ENCODE results near the gene DOCK9. TPM values are rescaled to one million over a fixed set of nuclear protein-coding genes. Genes with fewer than 3 reads are reported as not detected.
"Not testable (repeated sequence)": the region's sequence is repeated elsewhere in the genome, so short reads cannot be mapped to it uniquely, and the experiment has no call there.

Gene DOCK9
- total RNA-seq, 2 donors from 2014 or later = 107 to 117 TPM

GRCh38 chr13:98816406-98816805 lies 161.5 kb downstream of the DOCK9 start:
- Histone ChIP-seq H3K36me3 (no peaks in the 10 kb centered on the region), H3K27ac (no peak overlapping the region), H3K27me3 (replicated peaks; ENCODE audit: insufficient read depth) (no peaks in the 10 kb centered on the region), H3K4me3 (no peak overlapping the region), H3K4me1 (replicated peaks) (no peaks in the 10 kb centered on the region), H3K9me3 (no peaks in the 10 kb centered on the region)
- no peak for TF ChIP-seq CTCF (IDR thresholded peaks at IDR 0.05)
- no peak for DNase-seq (ENCODE audit: low spot score)
- intact Hi-C loops (cut with DNase I) = no loop called here
- WGBS = 96% methylated on average over 12 of the region's 12 CpGs

GRCh38 chr13:98813993-98814392 lies 163.9 kb downstream of the DOCK9 start:
- TF ChIP-seq POLR2AphosphoS5 (IDR thresholded peaks at IDR 0.05) = no peak
- Histone ChIP-seq H3K27me3 (replicated peaks; ENCODE audit: insufficient read depth) (no peaks in the 10 kb centered on the region), H3K36me3 (no peaks in the 10 kb centered on the region), H3K9me3 (no peaks in the 10 kb centered on the region), H3K4me3 (no peak overlapping the region), H3K27ac (no peak overlapping the region), H3K4me1 (replicated peaks) (no peaks in the 10 kb centered on the region)
- intact Hi-C loops (cut with DNase I) = no loop called here
- DNase-seq (ENCODE audit: low spot score) = no peak
- 47% methylated on average over 3 of the region's 3 CpGs for WGBS

- H3K9me3 ChIP-seq; H3K4me1 ChIP-seq (replicated peaks); DNase-seq (ENCODE audit: low spot score); H3K27me3 ChIP-seq (replicated peaks; ENCODE audit: insufficient read depth); H3K36me3 ChIP-seq; H3K27ac ChIP-seq; intact Hi-C loops (cut with DNase I); H3K4me3 ChIP-seq: not testable (repeated sequence)
- 33% methylated on average over 1 of the region's 5 CpGs for WGBS
These were observed 165.6 kb downstream of the DOCK9 start for GRCh38 chr13:98812186-98812790.

- no peaks in the 10 kb centered on the region for H3K36me3 ChIP-seq
- H3K9me3 ChIP-seq = no peaks in the 10 kb centered on the region
- H3K27ac ChIP-seq = no peak overlapping the region
- no peaks in the 10 kb centered on the region for H3K27me3 ChIP-seq (replicated peaks; ENCODE audit: insufficient read depth)
- TF ChIP-seq CTCF (IDR thresholded peaks at IDR 0.05) (no peak), POLR2A (IDR thresholded peaks at IDR 0.05) (no peak), POLR2AphosphoS5 (IDR thresholded peaks at IDR 0.05) (no peak)
- no peak for DNase-seq (ENCODE audit: low spot score)
- intact Hi-C loops (cut with DNase I) = no loop called here
- no peak overlapping the region for H3K4me3 ChIP-seq
- WGBS = 84% methylated on average over 1 of the region's 1 CpG
- H3K4me1 ChIP-seq (replicated peaks) = no peaks in the 10 kb centered on the region
These were observed 167.1 kb downstream of the DOCK9 start for GRCh38 chr13:98810746-98811145.

GRCh38 chr13:98809345-98809777 lies 168.5 kb downstream of the DOCK9 start:
- Histone ChIP-seq H3K4me3 (no peak overlapping the region), H3K27me3 (replicated peaks; ENCODE audit: insufficient read depth) (no peaks in the 10 kb centered on the region), H3K9me3 (no peaks in the 10 kb centered on the region), H3K4me1 (replicated peaks) (no peaks in the 10 kb centered on the region), H3K36me3 (peaks cover 0 to 5% of the 10 kb centered on the region in 2 donors), H3K27ac (no peak overlapping the region)
- no peak for TF ChIP-seq POLR2A (IDR thresholded peaks at IDR 0.05)
- TF ChIP-seq CTCF (IDR thresholded peaks at IDR 0.05) = no peak
- TF ChIP-seq POLR2AphosphoS5 (IDR thresholded peaks at IDR 0.05) = no peak
- intact Hi-C loops (cut with DNase I) = no loop called here
- no peak for DNase-seq (ENCODE audit: low spot score)
- WGBS = 93% methylated on average over 11 of the region's 11 CpGs

GRCh38 chr13:98807774-98808173 lies 170.1 kb downstream of the DOCK9 start:
- 70% methylated on average over 3 of the region's 3 CpGs for WGBS
- H3K27ac ChIP-seq = no peak overlapping the region
- H3K4me1 ChIP-seq (replicated peaks) = no peaks in the 10 kb centered on the region
- H3K27me3 ChIP-seq (replicated peaks; ENCODE audit: insufficient read depth) = no peaks in the 10 kb centered on the region
- H3K9me3 ChIP-seq = no peaks in the 10 kb centered on the region
- DNase-seq (ENCODE audit: low spot score) = no peak
- no peak overlapping the region for H3K4me3 ChIP-seq
- TF ChIP-seq POLR2AphosphoS5 (IDR thresholded peaks at IDR 0.05) (no peak), POLR2A (IDR thresholded peaks at IDR 0.05) (no peak), CTCF (IDR thresholded peaks at IDR 0.05) (no peak)
- H3K36me3 ChIP-seq = peaks cover 0 to 5% of the 10 kb centered on the region in 2 donors
- intact Hi-C loops (cut with DNase I) = no loop called here

Measured in prostate gland (tissue), 2 donors.